ACC112 (cell line): ENCODE results near the gene HARS2.
A peak's percentile ranks its signal among the peaks of the same experiment; 100 is the strongest.
"Not testable (repeated sequence)": the region's sequence is repeated elsewhere in the genome, so short reads cannot be mapped to it uniquely, and the experiment has no call there.

Source experiments
- H2AFZ ChIP-seq: fragments of 200-600 bp; sonication (generic); one replicate; pipeline ENCODE4 v1.6.0; 2017; ENCODE audit warnings: antibody characterized with exemption, low read length; ENCODE audit not compliant: unreplicated experiment
- H3K27ac ChIP-seq: fragments of 200-600 bp; sonication (generic); 2 replicates; pipeline ENCODE4 v1.5.1; 2014; ENCODE audit warnings: low read depth, mild to moderate bottlenecking, antibody characterized with exemption, low read length, moderate library complexity
- H3K27me3 ChIP-seq: fragments of 200-600 bp; sonication (generic); 2 replicates; pipeline ENCODE4 v1.6.1; 2014; ENCODE audit warnings: mild to moderate bottlenecking, antibody characterized with exemption, low read length, moderate library complexity, mixed read lengths; ENCODE audit not compliant: insufficient read depth
- H3K36me3 ChIP-seq: fragments of 200-600 bp; sonication (generic); 2 replicates; pipeline ENCODE4 v1.6.1; 2016; ENCODE audit warnings: mild to moderate bottlenecking, antibody characterized with exemption, low read length, moderate library complexity, mixed read lengths; ENCODE audit not compliant: insufficient read depth
- H3K4me1 ChIP-seq: fragments of 200-600 bp; sonication (generic); one replicate; pipeline ENCODE4 v1.6.1; 2016; ENCODE audit warnings: low read length, mixed read lengths; ENCODE audit not compliant: insufficient read depth, unreplicated experiment, control insufficient read depth
- H3K4me3 ChIP-seq: fragments of 200-600 bp; sonication (generic); 2 replicates; pipeline ENCODE4 v1.5.1; 2014; ENCODE audit warnings: mild to moderate bottlenecking, low read depth, low read length
- H3K79me2 ChIP-seq: fragments of 200-600 bp; sonication (generic); one replicate; pipeline ENCODE4 v1.6.0; 2016; ENCODE audit warnings: low read length; ENCODE audit not compliant: control insufficient read depth, unreplicated experiment, insufficient read depth

The HARS2 gene

GRCh38 chr5:140700177-140701144, 9.2 kb downstream of the HARS2 start, which contains the start of gene ZMAT2:
ZMAT2 (plus strand) TSS chr5:140700447; CDS start chr5:140700461, 14 bp downstream.
- H3K27me3 ChIP-seq = no peaks in the 10 kb centered on the region
- peak within 1 kb of the TSS; percentile 23; the same call in 1 of the 2 replicates for H3K27ac ChIP-seq
- H3K4me3 ChIP-seq = peak within 1 kb of the TSS; percentile 91
- H2AFZ ChIP-seq = peak within 1 kb of the TSS; percentile 51
- H3K4me1 ChIP-seq = peaks cover 11% of the 10 kb centered on the region
- H3K36me3 ChIP-seq = peaks cover 57% of the 10 kb centered on the region
- peaks cover 18% of the 10 kb centered on the region for H3K79me2 ChIP-seq

- Histone ChIP-seq H3K36me3 (peaks cover 20% of the 10 kb centered on the region), H3K79me2 (no peaks in the 10 kb centered on the region), H2AFZ (no peak overlapping the region), H3K4me3 (no peak overlapping the region), H3K4me1 (no peaks in the 10 kb centered on the region), H3K27ac (no peak overlapping the region), H3K27me3 (no peaks in the 10 kb centered on the region)
Observed at GRCh38 chr5:140707812-140708211, 16.6 kb downstream of the HARS2 start.

GRCh38 chr5:140708787-140709186, 17.5 kb downstream of the HARS2 start:
- H3K4me3 ChIP-seq, H3K79me2 ChIP-seq, H3K4me1 ChIP-seq, H3K27me3 ChIP-seq, H2AFZ ChIP-seq, H3K27ac ChIP-seq: not testable (repeated sequence)
- peaks cover 18% of the 10 kb centered on the region for H3K36me3 ChIP-seq

- Histone ChIP-seq H3K79me2 (no peaks in the 10 kb centered on the region), H2AFZ (peak overlapping the region; percentile 43), H3K27ac (peak overlapping the region; percentile 69), H3K4me3 (peak overlapping the region; percentile 78), H3K36me3 (peaks cover 3% of the 10 kb centered on the region; the same call in 1 of the 2 replicates), H3K27me3 (no peaks in the 10 kb centered on the region), H3K4me1 (no peaks in the 10 kb centered on the region)
Observed at GRCh38 chr5:140710899-140711552, 19.8 kb downstream of the HARS2 start.

GRCh38 chr5:140711794-140712193, 20.5 kb downstream of the HARS2 start:
- Histone ChIP-seq H3K79me2 (no peaks in the 10 kb centered on the region), H3K27me3 (no peaks in the 10 kb centered on the region), H3K4me3 (no peak overlapping the region), H2AFZ (no peak overlapping the region), H3K4me1 (no peaks in the 10 kb centered on the region), H3K36me3 (no peaks in the 10 kb centered on the region), H3K27ac (no peak overlapping the region)

GRCh38 chr5:140713562-140714094, 22.4 kb downstream of the HARS2 start:
- Histone ChIP-seq H3K27ac (no peak overlapping the region), H2AFZ (no peak overlapping the region), H3K27me3 (no peaks in the 10 kb centered on the region), H3K4me1 (no peaks in the 10 kb centered on the region), H3K36me3 (no peaks in the 10 kb centered on the region), H3K79me2 (no peaks in the 10 kb centered on the region), H3K4me3 (no peak overlapping the region)

- H3K36me3 ChIP-seq, H3K79me2 ChIP-seq, H2AFZ ChIP-seq, H3K4me1 ChIP-seq, H3K27ac ChIP-seq, H3K27me3 ChIP-seq, H3K4me3 ChIP-seq: not testable (repeated sequence)
Observed at GRCh38 chr5:140716238-140716637, 25.0 kb downstream of the HARS2 start.

GRCh38 chr5:140718266-140718592, 27.0 kb downstream of the HARS2 start:
- no peaks in the 10 kb centered on the region for H3K27me3 ChIP-seq
- H3K4me3 ChIP-seq = no peak overlapping the region
- H3K4me1 ChIP-seq = no peaks in the 10 kb centered on the region
- H2AFZ ChIP-seq = no peak overlapping the region
- H3K27ac ChIP-seq = peak overlapping the region; percentile 53
- no peaks in the 10 kb centered on the region for H3K79me2 ChIP-seq
- no peaks in the 10 kb centered on the region for H3K36me3 ChIP-seq

GRCh38 chr5:140720738-140721137, 29.5 kb downstream of the HARS2 start:
- H3K27me3 ChIP-seq, H2AFZ ChIP-seq, H3K79me2 ChIP-seq, H3K4me1 ChIP-seq, H3K36me3 ChIP-seq, H3K27ac ChIP-seq, H3K4me3 ChIP-seq: not testable (repeated sequence)

- H3K4me1 ChIP-seq, H3K4me3 ChIP-seq, H3K27ac ChIP-seq, H3K27me3 ChIP-seq, H3K79me2 ChIP-seq, H2AFZ ChIP-seq, H3K36me3 ChIP-seq: not testable (repeated sequence)
Observed at GRCh38 chr5:140721395-140721794, 30.1 kb downstream of the HARS2 start.
